GM21825 (cell line): Measurements from ENCODE around the gene ZFPM1.

ENCODE experiments used
- ATAC-seq: cut with Tn5 transposase; IDR thresholded peaks from one replicate; pipeline ENCODE4 v1.9.1; 2021; ENCODE audit warnings: mild to moderate bottlenecking, moderate library complexity; ENCODE audit not compliant: unreplicated experiment

Gene ZFPM1

GRCh38 chr16:88448461-88449266, 4.4 kb upstream of the ZFPM1 start:
- no peak for ATAC-seq

DNA sequence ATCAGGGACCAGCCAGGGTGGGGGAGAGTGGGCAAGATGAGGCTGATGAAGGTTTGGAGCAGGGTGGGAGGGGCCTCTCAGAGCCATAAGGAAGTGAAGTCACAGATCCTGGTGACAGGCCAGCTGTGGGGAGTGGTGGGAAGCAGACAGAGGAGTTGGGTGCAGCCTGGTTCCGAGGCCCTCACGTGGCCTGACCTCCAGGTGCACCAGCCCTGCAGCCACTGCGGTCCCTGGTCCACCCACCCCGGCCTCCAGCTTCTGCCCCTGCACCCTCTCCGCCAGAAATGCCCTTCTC, 3.9 kb upstream of the ZFPM1 start:
- ATAC-seq = no peak

- ATAC-seq = no peak
Observed at GRCh38 chr16:88451586-88452481, 1.2 kb upstream of the ZFPM1 start.

DNA sequence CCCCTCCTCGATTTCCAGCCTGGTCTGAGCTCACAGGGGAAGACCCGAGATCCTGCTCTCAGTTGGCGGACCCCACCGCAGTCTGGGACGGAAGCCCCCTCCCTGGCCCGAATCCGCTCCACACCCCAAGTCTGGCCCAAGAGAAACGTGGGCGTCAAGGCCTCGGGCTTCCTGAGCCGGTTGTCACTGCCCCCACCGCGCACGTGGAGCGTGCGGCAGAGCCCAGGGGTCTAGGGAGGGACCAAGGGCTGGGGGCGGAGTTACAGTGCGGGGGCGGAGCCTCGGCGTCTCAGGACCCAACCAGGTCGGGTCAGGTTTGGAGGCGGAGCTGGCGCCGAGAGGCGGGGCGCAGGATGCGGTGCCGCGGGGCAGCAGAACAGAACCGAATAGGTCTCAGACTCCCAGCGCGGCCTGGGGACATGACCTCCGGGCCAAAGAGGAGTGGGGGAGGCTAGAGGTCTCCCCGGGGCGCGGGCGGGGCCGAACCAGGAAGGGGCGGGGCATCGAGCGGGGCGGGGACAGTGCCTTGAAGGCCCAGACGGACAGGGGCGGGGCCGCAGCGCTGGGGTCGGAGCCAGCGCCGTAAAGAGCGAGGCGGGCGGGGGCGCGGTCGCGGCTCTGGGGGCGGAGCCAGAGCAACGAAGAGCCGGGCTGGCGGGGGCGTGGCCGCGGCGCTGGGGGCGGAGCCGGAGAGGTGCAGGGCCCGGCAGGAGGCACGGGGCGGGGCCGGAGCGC, 431 bp upstream of the ZFPM1 start:
- peak; percentile 53 for ATAC-seq

- ATAC-seq = no peak
Observed at GRCh38 chr16:88453611-88454522, 787 bp downstream of the ZFPM1 start.

DNA sequence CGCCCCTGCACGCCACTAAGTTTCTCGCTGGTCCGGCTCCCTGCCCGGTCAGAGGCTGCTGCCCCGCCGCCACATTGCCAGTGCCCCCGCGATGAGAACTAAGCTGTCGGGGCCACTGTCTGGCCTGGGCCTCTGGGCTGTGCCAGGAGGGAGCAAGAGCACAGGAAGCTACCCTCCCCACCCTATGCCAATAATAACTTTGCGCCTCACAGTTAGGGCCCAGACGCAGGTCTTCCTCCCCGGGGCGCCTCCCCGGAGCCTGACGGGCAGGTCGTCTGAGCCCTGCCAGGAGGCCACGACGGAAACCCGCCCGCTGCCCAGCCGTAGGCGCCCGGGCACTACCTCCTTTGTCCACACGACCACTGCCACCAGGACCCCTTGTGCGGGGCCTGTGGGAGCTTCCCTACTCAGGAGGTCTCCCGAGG, 1.5 kb downstream of the ZFPM1 start:
- ATAC-seq = no peak

- peak; percentile 28 for ATAC-seq
Observed at GRCh38 chr16:88455610-88456355, 2.7 kb downstream of the ZFPM1 start.

DNA sequence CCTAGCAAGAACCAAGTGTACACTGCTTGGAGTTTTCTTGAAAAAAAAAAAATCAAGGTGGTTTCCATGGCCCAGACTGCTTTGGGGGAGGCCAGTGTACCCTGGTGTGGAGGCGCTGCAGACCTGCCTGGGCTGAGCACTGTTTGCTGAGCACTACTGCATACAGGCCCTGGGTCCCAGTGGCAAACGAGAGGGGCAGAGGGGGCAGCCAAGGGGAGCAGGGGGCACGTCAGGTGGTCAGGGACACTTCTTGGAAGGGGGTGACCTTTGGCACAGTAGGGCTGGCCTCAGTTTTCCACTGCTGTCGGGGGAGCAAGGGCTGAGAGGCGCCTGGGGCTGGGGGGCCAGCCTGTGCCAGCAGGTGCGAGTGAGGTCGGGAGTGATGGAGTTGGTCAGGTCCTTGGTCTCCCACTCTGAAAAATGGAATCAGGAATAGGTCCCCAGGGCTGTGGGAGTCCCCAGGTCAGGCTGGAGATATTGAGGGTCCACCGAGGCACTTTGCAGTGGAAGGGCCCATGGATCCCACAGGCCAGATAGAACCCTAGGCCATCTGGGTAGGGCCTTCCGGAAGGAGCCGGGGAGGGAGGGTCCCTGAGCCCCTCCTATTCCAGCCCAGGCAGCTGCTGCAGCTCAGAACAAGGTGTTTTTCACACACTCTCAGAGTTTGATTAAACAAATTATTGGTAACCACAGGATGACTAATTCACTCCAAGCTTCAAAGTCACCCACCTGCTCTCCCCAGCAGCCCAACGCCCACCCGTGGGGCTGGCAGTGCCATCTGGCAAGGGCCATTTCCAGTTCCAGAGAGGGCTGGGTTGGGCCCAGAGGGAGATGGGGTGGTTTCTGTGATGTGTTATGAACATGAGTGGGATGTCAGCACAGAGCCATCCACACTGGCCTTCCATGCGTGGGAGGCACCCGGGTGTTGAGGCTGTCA, 3.5 kb downstream of the ZFPM1 start:
- ATAC-seq = no peak

GRCh38 chr16:88458039-88458772, 5.1 kb downstream of the ZFPM1 start:
- ATAC-seq = no peak

DNA sequence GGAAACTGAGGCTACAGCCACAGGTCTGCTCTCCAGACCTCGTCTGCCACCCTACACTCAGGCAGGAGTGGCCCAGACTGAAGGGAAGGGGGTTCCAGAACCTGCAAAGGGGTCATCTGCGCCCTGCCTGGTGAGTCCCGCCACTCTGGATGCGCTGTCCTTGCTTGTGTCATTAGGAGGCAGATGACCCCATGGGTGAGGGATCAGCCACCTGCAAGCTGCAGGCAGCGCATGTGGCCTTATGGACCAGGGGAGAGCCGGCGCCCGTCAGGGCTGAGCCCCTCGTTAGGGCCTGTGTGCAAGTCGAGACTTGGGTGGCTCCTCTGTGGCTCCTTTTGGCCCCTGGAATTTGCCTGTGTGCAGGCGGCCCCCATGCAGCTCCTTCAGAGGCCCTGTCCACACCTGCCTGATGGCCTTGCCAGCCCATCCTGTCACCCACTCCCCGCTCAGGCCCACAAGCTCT, 5.7 kb downstream of the ZFPM1 start:
- no peak for ATAC-seq

- no peak for ATAC-seq
Observed at GRCh38 chr16:88459366-88460073, 6.4 kb downstream of the ZFPM1 start.

DNA sequence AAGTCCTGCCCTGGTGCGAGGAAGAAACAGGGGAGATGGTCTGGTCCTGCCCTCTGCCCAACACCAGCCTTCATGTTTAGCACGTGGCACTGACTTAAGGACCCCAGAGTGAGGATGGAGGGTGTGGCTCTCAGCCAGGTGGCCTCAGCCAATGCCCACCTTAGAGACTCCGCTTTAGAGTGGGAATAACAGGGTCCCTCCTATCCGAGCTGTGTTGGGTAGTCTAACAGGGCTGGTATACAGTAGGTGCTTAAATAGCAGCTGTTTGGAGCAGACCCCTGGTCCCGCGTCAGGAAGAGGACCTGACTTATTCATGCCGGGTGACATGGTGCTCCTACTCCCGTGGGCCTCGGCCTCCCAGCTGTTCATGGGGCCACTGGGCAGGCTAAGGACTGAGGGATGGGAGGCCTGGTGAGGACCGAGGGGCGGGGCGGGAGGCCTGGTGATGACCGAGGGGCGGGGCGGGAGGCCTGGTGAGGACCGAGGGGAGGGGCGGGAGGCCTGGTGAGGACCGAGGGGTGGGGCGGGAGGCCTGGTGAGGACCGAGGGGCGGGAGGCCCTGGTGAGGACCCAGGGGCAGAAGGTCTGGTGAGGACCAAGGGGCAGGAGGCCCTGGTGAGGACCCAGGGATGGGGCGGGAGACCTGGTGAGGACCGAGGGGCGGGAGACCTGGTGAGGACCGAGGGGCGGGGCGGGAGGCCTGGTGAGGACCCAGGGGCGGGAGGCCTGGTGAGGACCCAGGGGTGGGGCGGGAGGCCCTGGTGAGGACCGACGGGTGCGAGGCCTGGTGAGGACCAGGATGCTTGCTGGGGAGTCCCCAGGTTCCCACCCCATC, 7.6 kb downstream of the ZFPM1 start:
- no peak for ATAC-seq

DNA sequence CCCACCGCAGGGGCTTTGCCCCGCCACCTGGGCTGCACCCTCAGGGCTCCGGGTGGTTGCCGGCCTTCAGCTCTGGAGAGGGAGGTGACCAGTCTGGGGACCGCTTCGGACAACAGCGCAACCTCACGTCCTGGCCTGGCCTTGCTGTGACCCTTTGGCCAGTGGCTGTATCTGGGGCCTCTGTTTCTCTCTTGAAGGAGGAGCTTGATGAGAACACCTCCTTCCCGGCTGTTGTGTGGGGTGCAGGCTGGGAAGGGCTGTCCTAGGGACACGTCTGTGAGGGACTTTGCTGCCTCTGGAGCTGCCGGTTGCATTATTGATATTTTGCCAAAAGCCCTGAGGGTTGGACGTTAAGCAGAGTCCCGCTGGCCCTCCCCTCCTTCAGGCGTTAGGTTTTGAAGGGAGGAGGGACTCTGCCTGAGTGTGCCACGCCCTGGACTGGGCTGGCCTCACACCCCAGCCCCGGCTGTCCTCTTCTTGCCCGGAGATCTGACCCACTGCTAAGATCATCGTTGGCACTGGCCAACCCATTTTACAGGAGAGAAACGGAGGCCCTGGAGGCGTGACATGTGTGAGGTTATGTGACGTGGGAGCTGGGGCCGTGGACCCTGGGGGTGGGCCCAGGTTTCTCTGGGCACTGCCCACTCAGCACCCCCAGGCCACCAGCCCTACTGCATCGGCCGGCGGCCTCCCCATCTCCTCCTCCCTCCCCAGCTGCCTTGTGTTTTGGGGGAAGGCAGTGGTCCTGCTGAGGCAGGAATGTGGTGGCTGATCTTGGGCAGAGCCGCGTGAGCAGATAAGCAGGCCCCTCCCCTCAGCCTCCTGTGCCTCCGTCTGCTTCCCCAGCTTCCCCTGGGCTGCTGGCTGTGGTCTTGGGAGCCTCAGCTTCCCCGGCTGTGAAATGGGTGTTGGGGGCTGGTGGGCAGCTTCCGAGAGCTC, 8.5 kb downstream of the ZFPM1 start:
- no peak for ATAC-seq

DNA sequence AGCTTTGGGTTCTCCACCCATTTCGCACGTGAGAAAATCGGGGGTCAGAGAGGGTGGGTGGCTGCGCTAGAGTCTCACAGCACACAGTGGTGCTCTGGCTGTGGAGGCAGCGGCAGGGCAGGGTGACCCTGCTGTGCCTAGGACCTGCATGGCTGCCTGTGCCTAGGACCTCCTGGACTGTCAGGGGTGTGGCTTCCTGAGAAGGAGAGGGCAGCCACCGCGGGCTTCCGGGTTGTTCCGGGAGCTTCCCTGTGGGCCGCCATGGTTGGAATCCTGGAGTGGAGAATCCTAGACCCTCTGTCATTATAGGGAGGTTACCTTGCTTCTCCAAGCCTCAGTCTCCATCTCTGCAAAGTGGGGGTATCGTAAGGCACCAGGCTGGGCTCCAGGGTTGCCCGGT, 9.3 kb downstream of the ZFPM1 start:
- ATAC-seq = no peak

- no peak for ATAC-seq
Observed at GRCh38 chr16:88463411-88463810, 10.3 kb downstream of the ZFPM1 start.
